HL-60 (cell line): ENCODE measurements around the gene IL4R.

Source experiments
- POLR2AphosphoS5 ChIP-seq: IDR thresholded peaks from 2 replicates; pipeline ENCODE4 v1.6.1; 2012; ENCODE audit warnings: low read depth
- SPI1 ChIP-seq: IDR thresholded peaks from 2 replicates; pipeline ENCODE4 v1.6.1; 2012; ENCODE audit warnings: low read depth, mild to moderate bottlenecking, borderline replicate concordance
- TF ChIP-seq, protein P1 (sequence below): IDR thresholded peaks from one replicate; pipeline ENCODE4 v1.5.1; 2011; ENCODE audit warnings: low read length, control low read depth, inconsistent platforms; ENCODE audit not compliant: insufficient read depth
- TF ChIP-seq, protein P2 (sequence below): IDR thresholded peaks from 2 replicates; pipeline ENCODE4 v1.6.1; 2012; ENCODE audit warnings: low read depth; ENCODE audit not compliant: insufficient replicate concordance

DNA sequence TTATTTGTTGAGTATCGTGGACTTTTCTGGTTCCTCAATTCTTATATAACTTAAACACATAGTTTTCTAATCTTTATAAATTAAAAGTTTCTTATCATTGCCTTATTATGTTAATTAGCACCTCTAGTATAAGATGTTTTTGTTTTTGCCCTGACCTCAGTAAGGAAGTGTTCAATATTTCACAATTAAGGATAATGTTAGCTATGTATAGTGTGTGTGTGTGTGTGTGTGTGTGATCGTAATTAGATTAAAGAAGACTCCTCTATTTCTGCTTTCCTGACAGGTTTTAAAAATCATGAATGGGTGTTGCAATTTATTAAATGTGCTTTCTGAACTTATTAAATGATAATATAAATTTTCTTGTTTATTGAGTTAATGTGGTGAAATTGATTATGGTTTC, 100.2 kb downstream of the IL4R start:
- TF ChIP-seq POLR2AphosphoS5 (no peak), SPI1 (no peak)
- TF ChIP-seq, protein P1, sequence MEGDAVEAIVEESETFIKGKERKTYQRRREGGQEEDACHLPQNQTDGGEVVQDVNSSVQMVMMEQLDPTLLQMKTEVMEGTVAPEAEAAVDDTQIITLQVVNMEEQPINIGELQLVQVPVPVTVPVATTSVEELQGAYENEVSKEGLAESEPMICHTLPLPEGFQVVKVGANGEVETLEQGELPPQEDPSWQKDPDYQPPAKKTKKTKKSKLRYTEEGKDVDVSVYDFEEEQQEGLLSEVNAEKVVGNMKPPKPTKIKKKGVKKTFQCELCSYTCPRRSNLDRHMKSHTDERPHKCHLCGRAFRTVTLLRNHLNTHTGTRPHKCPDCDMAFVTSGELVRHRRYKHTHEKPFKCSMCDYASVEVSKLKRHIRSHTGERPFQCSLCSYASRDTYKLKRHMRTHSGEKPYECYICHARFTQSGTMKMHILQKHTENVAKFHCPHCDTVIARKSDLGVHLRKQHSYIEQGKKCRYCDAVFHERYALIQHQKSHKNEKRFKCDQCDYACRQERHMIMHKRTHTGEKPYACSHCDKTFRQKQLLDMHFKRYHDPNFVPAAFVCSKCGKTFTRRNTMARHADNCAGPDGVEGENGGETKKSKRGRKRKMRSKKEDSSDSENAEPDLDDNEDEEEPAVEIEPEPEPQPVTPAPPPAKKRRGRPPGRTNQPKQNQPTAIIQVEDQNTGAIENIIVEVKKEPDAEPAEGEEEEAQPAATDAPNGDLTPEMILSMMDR = no peak
- TF ChIP-seq, protein P2, sequence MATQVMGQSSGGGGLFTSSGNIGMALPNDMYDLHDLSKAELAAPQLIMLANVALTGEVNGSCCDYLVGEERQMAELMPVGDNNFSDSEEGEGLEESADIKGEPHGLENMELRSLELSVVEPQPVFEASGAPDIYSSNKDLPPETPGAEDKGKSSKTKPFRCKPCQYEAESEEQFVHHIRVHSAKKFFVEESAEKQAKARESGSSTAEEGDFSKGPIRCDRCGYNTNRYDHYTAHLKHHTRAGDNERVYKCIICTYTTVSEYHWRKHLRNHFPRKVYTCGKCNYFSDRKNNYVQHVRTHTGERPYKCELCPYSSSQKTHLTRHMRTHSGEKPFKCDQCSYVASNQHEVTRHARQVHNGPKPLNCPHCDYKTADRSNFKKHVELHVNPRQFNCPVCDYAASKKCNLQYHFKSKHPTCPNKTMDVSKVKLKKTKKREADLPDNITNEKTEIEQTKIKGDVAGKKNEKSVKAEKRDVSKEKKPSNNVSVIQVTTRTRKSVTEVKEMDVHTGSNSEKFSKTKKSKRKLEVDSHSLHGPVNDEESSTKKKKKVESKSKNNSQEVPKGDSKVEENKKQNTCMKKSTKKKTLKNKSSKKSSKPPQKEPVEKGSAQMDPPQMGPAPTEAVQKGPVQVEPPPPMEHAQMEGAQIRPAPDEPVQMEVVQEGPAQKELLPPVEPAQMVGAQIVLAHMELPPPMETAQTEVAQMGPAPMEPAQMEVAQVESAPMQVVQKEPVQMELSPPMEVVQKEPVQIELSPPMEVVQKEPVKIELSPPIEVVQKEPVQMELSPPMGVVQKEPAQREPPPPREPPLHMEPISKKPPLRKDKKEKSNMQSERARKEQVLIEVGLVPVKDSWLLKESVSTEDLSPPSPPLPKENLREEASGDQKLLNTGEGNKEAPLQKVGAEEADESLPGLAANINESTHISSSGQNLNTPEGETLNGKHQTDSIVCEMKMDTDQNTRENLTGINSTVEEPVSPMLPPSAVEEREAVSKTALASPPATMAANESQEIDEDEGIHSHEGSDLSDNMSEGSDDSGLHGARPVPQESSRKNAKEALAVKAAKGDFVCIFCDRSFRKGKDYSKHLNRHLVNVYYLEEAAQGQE = no peak
